ENCODE data around the gene PTPRE. TPM values are rescaled to one million over a fixed set of nuclear protein-coding genes. Genes with fewer than 3 reads are reported as not detected.

PTPRE gene
- total and polyA plus RNA-seq, 7 donors, result 0.48 to 4.5 (median 2.7) TPM

DNA sequence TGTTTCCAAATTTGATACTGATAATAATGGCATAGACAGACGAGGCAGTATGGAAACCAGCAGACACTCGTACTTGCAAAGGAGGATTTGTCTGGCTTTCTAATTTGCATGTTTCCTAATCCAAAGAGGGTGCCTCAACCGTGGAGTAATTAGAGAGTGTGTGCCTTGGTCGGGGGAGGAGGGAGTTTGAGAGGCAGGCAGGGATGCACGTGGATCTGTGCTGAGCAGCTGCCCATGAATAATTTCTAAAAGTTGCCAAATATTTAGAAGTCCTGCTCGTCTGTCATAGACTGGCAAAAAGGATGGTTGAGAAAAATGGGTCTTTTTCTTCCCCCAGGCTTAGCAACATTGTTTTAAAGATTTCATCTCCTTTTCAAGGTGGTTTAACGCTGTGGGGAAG, 69.4 kb downstream of the PTPRE start:
- Histone ChIP-seq H3K4me3 (no peak overlapping the region), H3K27me3 (ENCODE audit: insufficient read depth in 3 of 3, low read length in 2 of 3) (peaks cover 0 to 7% (median 4%) of the 10 kb centered on the region in 3 donors), H3K36me3 (ENCODE audit: insufficient read depth in 1 of 2, low read depth in 1 of 2) (no peaks in the 10 kb centered on the region), H3K9me3 (peaks cover 8% of the 10 kb centered on the region), H3K4me1 (no peaks in the 10 kb centered on the region), H3K27ac (no peak overlapping the region)
- ATAC-seq (peak in 1 of 4 donors; percentile 43), DNase-seq (no peak)
- 30 to 47% (median 31%) methylated on average over 7 of the region's 7 CpGs for WGBS, 3 donors
- TF ChIP-seq, protein P1, sequence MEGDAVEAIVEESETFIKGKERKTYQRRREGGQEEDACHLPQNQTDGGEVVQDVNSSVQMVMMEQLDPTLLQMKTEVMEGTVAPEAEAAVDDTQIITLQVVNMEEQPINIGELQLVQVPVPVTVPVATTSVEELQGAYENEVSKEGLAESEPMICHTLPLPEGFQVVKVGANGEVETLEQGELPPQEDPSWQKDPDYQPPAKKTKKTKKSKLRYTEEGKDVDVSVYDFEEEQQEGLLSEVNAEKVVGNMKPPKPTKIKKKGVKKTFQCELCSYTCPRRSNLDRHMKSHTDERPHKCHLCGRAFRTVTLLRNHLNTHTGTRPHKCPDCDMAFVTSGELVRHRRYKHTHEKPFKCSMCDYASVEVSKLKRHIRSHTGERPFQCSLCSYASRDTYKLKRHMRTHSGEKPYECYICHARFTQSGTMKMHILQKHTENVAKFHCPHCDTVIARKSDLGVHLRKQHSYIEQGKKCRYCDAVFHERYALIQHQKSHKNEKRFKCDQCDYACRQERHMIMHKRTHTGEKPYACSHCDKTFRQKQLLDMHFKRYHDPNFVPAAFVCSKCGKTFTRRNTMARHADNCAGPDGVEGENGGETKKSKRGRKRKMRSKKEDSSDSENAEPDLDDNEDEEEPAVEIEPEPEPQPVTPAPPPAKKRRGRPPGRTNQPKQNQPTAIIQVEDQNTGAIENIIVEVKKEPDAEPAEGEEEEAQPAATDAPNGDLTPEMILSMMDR (IDR thresholded peaks at IDR 0.05), result no peak
- intact Hi-C loops (cut with DNase I), result no loop called here

DNA sequence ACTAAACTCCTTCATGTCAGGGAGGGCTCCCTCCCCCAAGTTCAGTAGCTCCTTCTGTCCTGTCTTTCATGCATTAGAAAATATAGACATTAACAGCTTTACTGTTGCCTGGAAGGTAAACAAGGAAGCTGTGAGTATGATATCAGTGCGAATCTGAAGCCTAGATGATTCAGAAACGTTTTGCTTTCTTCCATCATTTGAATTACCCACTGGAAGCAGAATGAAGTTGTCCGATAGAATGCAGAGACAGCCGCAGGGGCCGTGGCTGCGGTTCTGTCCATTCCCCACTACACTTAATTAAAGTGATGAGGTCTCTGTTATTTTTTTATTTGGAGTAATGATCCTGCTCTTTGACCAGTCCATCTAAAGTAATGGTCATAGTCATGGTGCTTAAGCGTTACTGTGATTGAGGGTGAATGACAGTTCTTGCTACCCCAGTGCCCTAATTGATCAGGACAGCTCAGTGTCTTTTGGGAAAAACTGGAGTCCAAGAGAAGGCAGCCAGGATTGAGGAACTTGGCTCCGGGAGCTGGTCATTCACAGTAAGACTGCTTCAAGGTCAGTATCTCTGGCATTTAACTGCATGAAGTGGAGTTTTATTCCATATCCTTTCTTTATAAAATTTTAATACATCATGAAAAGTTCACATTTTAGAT, 69.9 kb downstream of the PTPRE start:
- intact Hi-C loops (cut with DNase I), result no loop called here
- Histone ChIP-seq H3K27ac (no peak overlapping the region), H3K4me1 (no peaks in the 10 kb centered on the region), H3K9me3 (peaks cover 8% of the 10 kb centered on the region), H3K27me3 (ENCODE audit: insufficient read depth in 3 of 3, low read length in 2 of 3) (peaks cover 0 to 7% (median 4%) of the 10 kb centered on the region in 3 donors), H3K36me3 (ENCODE audit: insufficient read depth in 1 of 2, low read depth in 1 of 2) (no peaks in the 10 kb centered on the region), H3K4me3 (peak overlapping the region; percentile 31)
- DNase-seq (no peak), ATAC-seq (peak in 1 of 4 donors; percentile 35)
- 18 to 28% (median 20%) methylated on average over 8 of the region's 8 CpGs for WGBS, 3 donors
- TF ChIP-seq, protein P1 (IDR thresholded peaks at IDR 0.05), result no peak

DNA sequence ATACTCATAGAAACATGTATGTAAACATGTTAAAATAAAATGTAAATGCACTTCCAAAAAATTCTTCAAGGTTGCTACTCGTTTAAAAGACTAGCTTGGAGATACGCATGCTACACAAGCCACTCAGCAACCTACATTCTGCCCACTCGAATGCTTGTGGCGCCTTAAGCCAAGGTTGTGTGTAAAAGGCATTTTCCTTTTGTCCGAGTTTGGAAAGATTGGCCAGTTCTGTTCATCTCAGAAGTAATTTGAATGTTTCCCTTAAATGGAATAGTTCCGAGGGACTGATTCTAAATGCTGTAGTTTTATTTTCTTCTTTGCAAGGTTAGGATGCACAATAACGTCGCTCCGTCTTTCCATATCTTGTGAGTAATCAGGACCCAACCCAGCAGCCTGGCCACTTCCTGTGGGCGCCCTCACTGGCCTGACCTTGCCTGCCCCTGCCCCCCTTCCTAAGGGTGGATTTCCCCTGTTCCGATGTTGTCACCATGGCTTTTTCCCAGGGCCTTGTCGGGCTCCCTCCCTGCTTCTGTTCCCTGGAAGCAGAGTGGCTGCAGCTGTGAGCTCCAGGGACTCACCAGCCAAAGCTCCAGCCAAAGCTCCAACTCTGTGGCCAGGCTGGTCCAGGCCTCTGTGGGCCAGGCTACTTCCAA, 70.6 kb downstream of the PTPRE start:
- peak overlapping the region; percentile 31 for H3K4me3 ChIP-seq
- H3K4me1 ChIP-seq, result no peaks in the 10 kb centered on the region
- peaks cover 0 to 7% (median 4%) of the 10 kb centered on the region in 3 donors for H3K27me3 ChIP-seq (ENCODE audit: insufficient read depth in 3 of 3, low read length in 2 of 3)
- WGBS, 3 donors, result 10 to 13% (median 12%) methylated on average over 12 of the region's 12 CpGs
- peak; percentile 66 to 92 (median 91) for ATAC-seq
- H3K36me3 ChIP-seq (ENCODE audit: insufficient read depth in 1 of 2, low read depth in 1 of 2), result no peaks in the 10 kb centered on the region
- intact Hi-C loops (cut with DNase I), result no loop called here
- TF ChIP-seq, protein P1 (IDR thresholded peaks at IDR 0.05), result no peak
- H3K9me3 ChIP-seq, result peaks cover 8% of the 10 kb centered on the region
- H3K27ac ChIP-seq, result peak overlapping the region; percentile 48
- peak; percentile 82 to 91 for DNase-seq

DNA sequence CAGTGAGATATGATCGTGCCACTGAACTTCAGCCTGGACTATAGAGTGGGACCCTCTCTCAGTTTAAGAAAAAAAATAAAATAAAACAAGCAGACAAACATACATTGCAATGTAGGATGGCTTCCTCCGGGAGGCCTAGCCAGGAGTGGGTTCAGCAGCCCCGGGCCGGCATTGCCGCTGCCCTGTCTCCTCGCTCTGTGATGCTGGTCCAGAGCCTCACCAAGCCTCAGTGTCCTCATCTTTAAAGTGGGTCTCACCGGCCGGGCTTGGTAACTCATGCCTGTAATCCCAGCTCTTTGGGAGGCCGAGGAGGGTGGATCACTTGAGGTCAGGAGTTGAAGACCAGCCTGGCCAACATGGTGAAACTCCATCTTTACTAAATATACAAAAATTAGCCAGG, 71.6 kb downstream of the PTPRE start:
- no peak overlapping the region for H3K4me3 ChIP-seq
- no peaks in the 10 kb centered on the region for H3K4me1 ChIP-seq
- DNase-seq, result no peak
- H3K27me3 ChIP-seq (ENCODE audit: insufficient read depth in 3 of 3, low read length in 2 of 3), result peaks cover 0 to 7% (median 4%) of the 10 kb centered on the region in 3 donors
- WGBS, 3 donors, result 89 to 97% (median 90%) methylated on average over 9 of the region's 9 CpGs
- TF ChIP-seq, protein P1 (IDR thresholded peaks at IDR 0.05), result no peak
- H3K9me3 ChIP-seq, result peaks cover 8% of the 10 kb centered on the region
- intact Hi-C loops (cut with DNase I), result no loop called here
- ATAC-seq, result no peak
- H3K27ac ChIP-seq, result peak overlapping the region; percentile 48
- H3K36me3 ChIP-seq (ENCODE audit: insufficient read depth in 1 of 2, low read depth in 1 of 2), result no peaks in the 10 kb centered on the region
